Hematopoietic multipotent progenitor cell treated with erythropoietin and hydrocortisone succinate and interleukin-3 and kit ligand, for 17 days (in vitro differentiated cells): Measurements from ENCODE around the gene MID1IP1.

ENCODE experiments used
- DNase-seq: peaks from one replicate; pipeline ENCODE4 v3.0.0-alpha.2; 2015; ENCODE audit warnings: low spot score

Gene MID1IP1

DNA sequence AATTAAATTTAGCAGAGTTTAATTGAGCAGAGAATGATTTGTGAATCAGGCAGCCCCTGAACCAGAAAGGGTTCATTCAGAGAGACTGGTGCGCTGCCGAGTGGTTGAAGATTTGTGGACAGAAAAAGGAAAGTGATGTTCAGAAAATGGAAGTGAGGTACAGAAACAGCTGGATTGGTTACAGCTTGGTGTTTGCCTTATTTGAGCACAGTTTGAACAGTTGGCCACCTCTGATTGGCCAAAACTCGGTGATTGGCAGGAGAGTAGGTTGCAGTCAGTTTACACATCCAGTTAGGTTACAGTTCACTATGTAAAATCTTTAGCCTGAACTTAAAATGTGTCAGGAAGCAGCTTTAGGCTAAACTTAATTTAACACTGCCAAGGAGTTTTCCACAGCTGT lies 14.9 kb downstream of the MID1IP1 start:
- DNase-seq = no peak

DNA sequence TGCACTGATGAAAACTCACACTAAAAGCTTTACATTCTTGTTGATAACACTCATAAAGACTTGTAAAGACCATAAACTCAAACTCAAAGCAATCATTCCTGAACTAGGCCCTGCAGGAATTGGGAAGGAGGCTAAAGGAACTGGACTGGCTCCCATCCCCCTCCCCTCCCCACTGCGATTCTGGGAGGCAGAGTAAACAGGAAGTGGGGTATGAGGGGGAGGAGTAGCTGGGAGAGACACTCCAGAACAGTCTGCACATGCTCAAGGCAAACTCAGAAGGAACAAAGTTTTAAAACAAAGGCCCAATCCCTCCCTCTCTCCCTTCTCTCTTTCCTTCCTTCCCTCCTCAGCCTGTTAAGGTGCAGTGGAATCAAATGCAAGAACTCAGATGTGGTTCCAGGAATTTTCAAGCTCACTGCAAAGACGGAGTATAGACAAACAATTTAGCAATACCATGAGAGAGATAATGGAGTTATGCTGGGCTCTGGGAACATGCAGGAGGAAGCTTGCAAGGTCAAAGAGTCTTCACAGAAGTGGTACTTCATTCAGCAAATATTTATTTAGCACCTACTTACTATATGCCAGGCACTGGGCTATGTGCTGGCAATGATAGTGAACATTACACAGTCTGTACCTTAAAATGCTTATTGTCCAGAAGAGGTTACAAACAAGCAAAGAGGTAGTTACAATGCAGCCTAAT lies 15.9 kb downstream of the MID1IP1 start:
- DNase-seq = no peak

DNA sequence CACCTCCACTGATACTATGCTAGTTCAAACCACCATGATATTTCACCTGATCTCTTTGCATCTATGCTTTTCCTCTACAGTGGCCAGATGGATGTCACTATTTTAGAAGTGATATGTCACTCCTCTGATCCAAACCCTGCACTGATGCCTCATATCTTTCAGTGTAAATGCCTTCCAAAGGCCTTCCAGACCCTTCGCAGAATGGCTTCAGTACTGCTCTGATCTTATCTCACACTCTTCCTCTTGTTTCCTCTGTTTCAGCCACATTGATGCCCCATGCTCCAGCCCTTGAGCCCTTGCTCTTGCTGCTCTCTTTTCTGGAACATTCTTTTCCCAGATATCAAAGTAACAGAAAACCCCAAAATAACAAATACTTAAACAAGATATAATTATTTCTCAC lies 17.9 kb downstream of the MID1IP1 start:
- no peak for DNase-seq

DNA sequence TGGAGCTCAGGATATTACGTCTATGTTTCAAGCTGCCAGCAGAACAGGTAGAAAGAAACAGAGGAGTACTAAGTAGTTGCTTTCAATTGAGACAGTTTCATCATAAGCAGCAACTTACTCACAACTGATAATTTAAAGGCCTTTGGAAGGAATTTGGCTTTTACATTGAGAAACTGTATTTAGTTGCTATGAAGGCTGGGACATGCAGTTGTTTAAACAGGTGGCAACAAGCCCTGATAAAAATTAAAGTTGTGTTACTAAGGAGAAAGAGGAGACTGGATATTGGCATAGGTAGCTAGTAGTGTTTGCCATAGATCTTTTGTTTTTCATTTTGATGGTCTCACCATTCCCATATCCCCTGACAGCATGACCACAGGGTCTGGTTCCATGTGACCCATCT lies 18.4 kb downstream of the MID1IP1 start:
- no peak for DNase-seq

- no peak for DNase-seq
Measured at GRCh38 chrX:38820751-38821150, 19.5 kb downstream of the MID1IP1 start.

- DNase-seq = no peak
Measured at GRCh38 chrX:38824176-38824575, 22.9 kb downstream of the MID1IP1 start.

DNA sequence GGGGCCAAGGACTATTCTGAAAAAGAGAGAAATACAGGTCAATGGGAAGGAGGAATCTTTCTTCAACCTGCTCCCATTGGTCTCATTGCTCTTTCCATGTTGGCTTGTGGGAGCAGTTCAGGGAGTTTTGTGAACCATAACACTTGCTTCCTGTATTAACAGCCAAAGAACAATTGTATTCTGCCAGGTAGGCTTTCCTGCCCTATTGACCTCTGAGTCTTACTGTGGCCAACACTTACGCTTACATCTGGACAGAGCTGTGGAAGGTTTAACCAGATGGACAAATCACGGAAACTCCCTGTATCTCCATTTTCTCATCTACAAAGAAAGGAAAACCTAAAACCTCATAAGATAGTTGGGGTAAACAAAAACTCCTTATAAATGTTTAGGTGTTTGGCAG lies 30.7 kb downstream of the MID1IP1 start:
- DNase-seq = no peak

- no peak for DNase-seq
Measured at GRCh38 chrX:38837389-38837788, 36.1 kb downstream of the MID1IP1 start.

- DNase-seq = no peak
Measured at GRCh38 chrX:38839277-38839676, 38.0 kb downstream of the MID1IP1 start.

DNA sequence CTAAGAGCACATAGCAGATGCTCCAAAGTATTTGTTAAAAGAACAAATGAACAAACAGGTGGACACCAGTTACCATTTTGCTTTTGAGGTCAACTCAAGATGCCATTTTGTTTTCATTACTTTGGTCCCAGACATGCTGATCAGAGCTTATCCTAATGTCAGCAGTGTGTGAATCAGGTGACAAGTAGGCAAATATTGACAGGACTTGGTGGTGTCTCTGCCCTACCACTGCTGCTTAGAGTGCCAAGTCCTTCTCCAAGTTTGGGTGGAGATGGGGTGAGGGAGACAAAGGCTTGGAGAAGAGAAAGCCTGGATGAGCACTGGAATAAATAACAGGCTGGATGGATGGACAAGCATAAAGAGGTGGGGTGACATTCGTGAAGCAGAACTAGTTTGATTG lies 38.7 kb downstream of the MID1IP1 start:
- DNase-seq = no peak

DNA sequence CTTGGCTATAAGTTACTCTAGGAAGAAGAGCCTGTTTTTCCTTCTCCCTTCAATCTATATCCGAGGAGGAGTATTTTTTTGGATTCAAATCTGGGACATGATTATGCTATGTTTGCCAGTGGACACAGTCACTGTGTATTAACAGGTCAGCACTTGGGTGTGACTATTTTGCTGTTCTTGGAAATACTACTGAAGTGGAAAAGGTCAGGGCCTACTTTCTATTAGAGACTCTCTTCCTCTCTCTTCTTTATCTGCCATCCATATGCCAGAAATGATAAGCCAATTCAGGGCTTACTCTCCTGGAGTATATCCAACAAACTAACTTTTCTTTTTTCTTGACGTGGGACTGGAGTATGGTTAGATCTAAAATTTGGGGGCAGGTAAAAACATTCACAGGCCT lies 40.5 kb downstream of the MID1IP1 start:
- peak; percentile 12 for DNase-seq

- DNase-seq = no peak
Measured at GRCh38 chrX:38845426-38845825, 44.2 kb downstream of the MID1IP1 start.

GRCh38 chrX:38847206-38847902 lies 46.1 kb downstream of the MID1IP1 start:
- no peak for DNase-seq

- DNase-seq = no peak
Measured at GRCh38 chrX:38847903-38848230, 46.6 kb downstream of the MID1IP1 start.

DNA sequence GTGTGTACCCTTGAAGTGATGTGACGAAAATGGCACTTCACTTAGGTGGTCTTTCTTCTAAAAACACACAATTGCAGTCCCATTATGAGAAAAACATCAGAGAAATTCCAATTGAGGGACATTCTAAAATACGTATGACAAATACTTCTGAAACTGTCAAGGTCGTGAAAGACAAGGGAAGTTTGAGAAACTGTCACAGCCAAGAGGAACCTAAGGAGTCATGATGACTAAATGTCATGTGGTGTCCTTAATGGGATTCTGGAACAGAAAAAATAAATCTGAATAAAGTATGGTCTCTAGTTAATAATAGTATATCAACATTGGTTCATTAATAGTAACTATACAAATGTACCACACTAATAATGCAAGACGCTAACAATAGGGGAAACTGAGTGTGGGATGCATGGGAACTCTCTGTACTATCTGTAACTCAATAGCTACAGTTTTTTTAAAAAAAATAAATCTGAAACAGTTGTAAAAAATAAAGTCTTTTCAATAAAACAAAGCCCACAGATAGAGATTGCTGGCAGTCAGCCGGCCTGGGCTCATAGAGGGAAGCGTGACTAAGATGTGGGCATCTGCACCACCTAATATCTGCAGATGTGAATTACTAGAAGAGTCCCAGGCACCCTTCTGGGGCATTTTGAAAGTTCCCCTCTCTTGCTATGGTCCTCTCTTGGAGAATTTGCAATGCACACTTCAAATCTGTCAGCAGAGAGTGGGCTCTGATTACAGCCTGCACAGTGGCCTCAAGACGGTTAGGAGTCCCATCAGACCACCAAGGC lies 47.6 kb downstream of the MID1IP1 start:
- DNase-seq = no peak

- no peak for DNase-seq
Measured at GRCh38 chrX:38850807-38851544, 49.7 kb downstream of the MID1IP1 start.

- no peak for DNase-seq
Measured at GRCh38 chrX:38854305-38854704, 53.0 kb downstream of the MID1IP1 start.
